Epithelial cell of prostate (primary cell): ENCODE data around the gene S100Z.
"Not testable (repeated sequence)": the region's sequence is repeated elsewhere in the genome, so short reads cannot be mapped to it uniquely, and the experiment has no call there.

Experiments
- DNase-seq: peaks from one replicate; pipeline ENCODE4 v3.0.0-alpha.2; 2011; ENCODE audit warnings: low read depth, low spot score
- H3K27ac ChIP-seq: fragments of 450-650 bp; 2 replicates; pipeline ENCODE4 v1.5.1; 2017; ENCODE audit warnings: mild to moderate bottlenecking

S100Z gene

GRCh38 chr5:76849419-76850291, at the start of gene S100Z:
Gene S100Z (plus strand): TSS chr5:76850014. CDS start chr5:76875360, 25,346 bp downstream.
- H3K27ac ChIP-seq = no peak within 1 kb of the TSS
- no peak for DNase-seq

DNA sequence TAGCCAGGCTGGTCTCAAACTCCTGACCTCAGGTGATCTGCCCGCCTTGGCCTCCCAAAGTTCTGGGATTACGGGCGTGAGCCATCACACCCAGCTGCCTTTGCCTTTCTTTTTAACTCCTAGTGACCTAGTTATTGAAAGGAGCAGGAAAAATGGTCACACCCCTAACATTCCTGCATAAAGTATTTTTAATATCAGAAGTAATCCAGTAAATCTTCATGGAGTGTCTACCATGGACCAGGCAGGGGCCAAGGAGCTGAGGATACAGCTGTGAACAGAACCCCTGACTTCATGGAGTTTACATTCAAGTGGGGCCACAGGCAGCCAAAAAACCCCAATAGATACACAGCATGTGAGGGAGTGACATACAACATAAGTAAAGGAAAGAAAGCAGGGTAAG, 49.2 kb upstream of the S100Z start:
- peak overlapping the region; percentile 18 for H3K27ac ChIP-seq

GRCh38 chr5:76801159-76801802, 48.5 kb upstream of the S100Z start:
- no peak for DNase-seq

More for the DNA sequence above, 49.2 kb upstream of the S100Z start:
- DNase-seq = no peak

GRCh38 chr5:76801803-76802195, 48.0 kb upstream of the S100Z start:
- DNase-seq = no peak
- no peak overlapping the region for H3K27ac ChIP-seq

More at GRCh38 chr5:76801159-76801802, 48.5 kb upstream of the S100Z start:
- peak overlapping the region; percentile 18 for H3K27ac ChIP-seq

- no peak overlapping the region for H3K27ac ChIP-seq
- DNase-seq = no peak
Observed at GRCh38 chr5:76804266-76804665, 45.5 kb upstream of the S100Z start.

- peak overlapping the region; percentile 56 for H3K27ac ChIP-seq
- DNase-seq = peak; percentile 97
Observed at GRCh38 chr5:76805821-76806505, 43.9 kb upstream of the S100Z start.

GRCh38 chr5:76807296-76807695, 42.5 kb upstream of the S100Z start:
- peak overlapping the region; percentile 37 for H3K27ac ChIP-seq
- no peak for DNase-seq

DNA sequence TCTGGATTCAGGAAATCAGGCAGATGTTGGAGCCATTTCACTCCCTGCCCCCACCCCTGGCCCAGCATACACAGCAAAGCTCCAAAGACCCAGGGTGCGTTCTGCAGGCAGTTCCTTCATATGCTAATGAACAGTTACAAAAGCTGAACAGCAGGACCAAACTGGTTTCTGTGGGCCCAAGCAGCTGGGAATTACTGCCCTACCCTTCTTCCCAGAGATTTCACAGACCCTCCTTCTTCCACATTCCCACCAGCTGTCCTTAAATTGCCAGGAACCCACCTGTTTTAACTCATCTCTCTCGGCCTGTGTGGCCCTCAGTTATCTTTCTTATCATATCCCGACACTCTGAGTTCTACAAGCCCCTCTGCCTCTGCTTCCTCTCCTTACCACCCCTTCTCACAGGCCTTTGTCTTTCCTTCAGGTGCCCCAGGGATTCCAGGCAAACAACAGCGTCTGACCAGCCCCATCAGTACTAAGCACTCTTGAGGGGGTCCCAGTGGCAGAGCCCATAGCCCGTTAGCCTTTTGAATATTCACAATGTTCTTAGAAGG, 41.6 kb upstream of the S100Z start:
- no peak overlapping the region for H3K27ac ChIP-seq
- DNase-seq = no peak

DNA sequence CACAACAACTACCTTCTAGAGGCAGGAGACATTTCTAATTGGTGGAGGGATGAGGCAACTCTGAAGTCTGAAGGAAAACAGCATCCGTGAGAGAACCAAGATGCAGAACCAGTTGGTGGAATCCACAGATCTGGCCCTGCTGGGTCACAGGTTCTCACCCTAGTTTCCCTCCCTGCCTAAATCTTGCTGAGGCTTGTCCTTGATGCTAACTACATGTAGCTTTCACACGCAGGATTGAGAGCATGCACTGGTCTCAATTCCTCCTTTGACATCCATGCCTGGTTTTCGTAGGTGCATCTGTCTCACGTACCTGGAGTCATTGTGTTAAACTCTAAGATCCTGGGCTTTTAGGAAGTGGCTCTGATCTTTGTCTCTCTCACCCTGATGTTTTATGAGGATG, 40.7 kb upstream of the S100Z start:
- no peak for DNase-seq

GRCh38 chr5:76810236-76810635, 39.6 kb upstream of the S100Z start:
- H3K27ac ChIP-seq = no peak overlapping the region
- DNase-seq = no peak

More for the DNA sequence above, 40.7 kb upstream of the S100Z start:
- H3K27ac ChIP-seq = no peak overlapping the region

DNA sequence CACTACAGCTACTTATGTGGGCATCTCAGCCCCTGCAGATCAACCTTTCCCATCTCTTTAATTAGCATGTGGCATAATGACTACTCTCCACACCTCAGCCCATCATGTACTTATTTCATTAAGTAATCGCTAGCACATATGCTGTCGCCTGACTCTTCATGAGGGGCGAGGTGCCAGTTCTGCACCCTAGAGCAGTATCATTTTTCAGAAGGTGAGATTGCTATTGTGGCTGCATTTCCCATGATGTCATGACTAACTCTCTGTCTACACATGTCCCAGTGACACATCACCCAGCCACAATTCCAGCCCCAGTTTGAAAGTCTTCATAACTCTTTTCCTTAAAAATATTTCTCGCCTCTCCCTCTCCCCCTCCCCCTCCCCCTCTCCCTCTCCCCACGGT, 38.6 kb upstream of the S100Z start:
- H3K27ac ChIP-seq = peak overlapping the region; percentile 47
- peak; percentile 95 for DNase-seq

GRCh38 chr5:76812209-76812608, 37.6 kb upstream of the S100Z start:
- not testable (repeated sequence) for H3K27ac ChIP-seq

GRCh38 chr5:76813982-76814562, 35.7 kb upstream of the S100Z start:
- DNase-seq = peak; percentile 94
- peak overlapping the region; percentile 41 for H3K27ac ChIP-seq

More at GRCh38 chr5:76812209-76812608, 37.6 kb upstream of the S100Z start:
- not testable (repeated sequence) for DNase-seq

- DNase-seq = no peak
- no peak overlapping the region for H3K27ac ChIP-seq
Observed at GRCh38 chr5:76816110-76816831, 33.5 kb upstream of the S100Z start.

DNA sequence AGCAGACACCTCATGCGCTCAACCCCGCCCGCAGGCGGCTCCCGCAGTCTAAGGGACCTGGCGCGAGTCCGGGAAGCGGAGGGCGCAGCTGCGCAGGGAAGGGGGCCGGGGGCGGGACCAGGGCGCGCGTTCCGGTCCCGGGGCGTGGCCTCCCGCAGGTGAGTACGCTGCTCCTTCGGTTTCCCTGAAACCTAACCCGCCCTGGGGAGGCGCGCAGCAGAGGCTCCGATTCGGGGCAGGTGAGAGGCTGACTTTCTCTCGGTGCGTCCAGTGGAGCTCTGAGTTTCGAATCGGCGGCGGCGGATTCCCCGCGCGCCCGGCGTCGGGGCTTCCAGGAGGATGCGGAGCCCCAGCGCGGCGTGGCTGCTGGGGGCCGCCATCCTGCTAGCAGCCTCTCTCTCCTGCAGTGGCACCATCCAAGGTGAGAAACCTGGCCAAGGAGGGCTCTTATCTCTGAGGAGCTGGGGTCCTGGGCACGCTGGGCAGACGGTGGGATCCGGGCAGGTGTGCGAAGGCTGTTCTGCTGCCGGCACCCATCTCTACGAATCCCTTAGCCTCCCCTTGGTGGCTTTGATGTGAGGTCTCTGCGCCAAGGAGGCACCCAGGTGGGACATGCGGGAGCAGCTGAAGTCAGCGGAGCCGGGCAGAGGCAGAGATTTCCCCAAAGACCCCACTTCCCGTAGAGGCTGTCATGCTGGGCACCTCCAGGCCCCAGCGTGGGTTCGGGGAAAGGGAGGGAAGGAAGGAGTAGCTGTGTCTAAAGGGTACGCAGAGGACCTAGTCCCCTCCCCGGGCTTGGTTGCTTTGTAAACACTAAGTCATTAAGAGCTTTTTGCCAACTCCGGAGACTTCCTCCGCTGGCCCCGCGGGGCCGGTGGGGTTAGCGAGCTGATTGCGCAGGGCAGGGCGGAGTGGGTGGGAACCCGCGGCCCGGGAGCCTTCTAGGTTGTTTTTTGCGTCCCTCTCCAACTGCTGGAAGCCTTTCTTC, 30.7 kb upstream of the S100Z start, which contains the start of gene F2RL1:
Gene F2RL1, plus strand, starts transcription at position 187 of the 988 bp plus-strand sequence. Its CDS starts 153 bp downstream, at position 340.
- H3K27ac ChIP-seq = peak within 1 kb of the TSS; percentile 82
- DNase-seq = peak; percentile 82

DNA sequence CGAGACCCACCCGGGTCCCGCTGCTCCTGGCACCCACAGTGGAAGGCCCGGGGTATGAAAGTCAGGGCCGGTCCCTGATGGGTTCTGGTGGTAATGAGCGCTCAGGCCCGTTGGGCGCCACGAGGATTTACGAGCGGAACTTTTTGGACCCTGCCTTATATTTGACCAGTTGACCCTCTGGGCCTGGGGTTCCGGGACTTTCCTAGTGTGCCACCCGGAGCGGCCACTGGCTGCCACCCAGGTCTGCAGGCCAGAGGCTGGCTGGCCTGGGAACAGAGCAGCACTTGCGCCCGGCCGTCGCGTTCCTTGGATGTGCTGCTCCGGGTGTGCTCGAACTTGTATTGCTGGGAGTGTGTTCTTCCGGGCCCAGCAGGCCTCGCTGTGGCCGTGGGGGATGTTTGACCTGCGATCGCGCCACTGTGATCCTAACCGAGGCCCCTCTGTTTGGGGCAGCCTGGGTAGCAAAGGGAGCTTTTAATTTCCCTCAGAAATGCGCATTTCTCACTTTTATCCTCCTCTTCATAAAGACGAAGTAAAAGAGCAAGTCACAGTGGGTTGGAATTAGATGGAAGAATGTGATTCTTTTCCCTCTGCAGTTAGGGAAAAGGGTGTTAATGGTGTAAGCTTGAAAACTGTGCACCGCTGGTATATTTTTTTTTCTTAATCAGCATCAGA, 29.8 kb upstream of the S100Z start:
- H3K27ac ChIP-seq = peak overlapping the region; percentile 82

GRCh38 chr5:76820526-76820890, 29.3 kb upstream of the S100Z start:
- peak overlapping the region; percentile 82 for H3K27ac ChIP-seq
- DNase-seq = no peak

More for the DNA sequence above, 29.8 kb upstream of the S100Z start:
- no peak for DNase-seq

DNA sequence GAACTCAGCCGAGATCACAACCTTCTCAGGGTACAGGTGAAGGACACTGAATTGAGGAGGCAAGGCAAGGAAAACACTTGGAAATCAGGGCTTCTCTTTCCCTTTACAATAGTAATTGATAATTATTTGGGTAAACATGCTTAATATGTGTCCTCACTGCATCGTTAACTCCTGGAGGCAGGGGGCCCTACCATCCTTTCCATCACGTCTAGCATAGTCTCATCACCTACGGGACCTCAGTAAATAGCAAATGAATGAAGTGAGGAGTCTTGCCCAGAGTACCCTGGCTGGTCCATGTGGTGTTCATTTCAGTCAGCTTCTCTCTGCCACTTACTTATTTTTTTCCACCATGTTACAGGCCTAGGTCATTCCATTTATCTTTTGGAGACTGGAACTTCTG, 28.7 kb upstream of the S100Z start:
- no peak for DNase-seq
- H3K27ac ChIP-seq = no peak overlapping the region
